GM10248 (cell line): ENCODE results near the gene ZNF528.

Experiments
- CTCF ChIA-PET: fragments of 300-600 bp; sonication (Branson Sonifier 250); formaldehyde crosslinking; extraction: SDS; loops from one replicate; lab custom pipeline; 2021; ENCODE audit warnings: antibody characterized with exemption; lab: Yijun Ruan, JAX
- POLR2A ChIA-PET: fragments of 350-650 bp; sonication (Branson Sonifier 250); formaldehyde crosslinking; extraction: SDS; loops from one replicate; lab custom pipeline; 2020; ENCODE audit warnings: antibody characterized with exemption; lab: Yijun Ruan, JAX
- DNase-seq: peaks from one replicate; pipeline ENCODE4 v3.0.0; 2012; ENCODE audit errors: extremely low spot score
- CTCF ChIP-seq: IDR thresholded peaks from 2 replicates; pipeline ENCODE4 v1.5.1; 2012; ENCODE audit warnings: mild to moderate bottlenecking, low read depth; ENCODE audit errors: extremely low read depth, missing control alignments, control extremely low read depth

ZNF528 gene

GRCh38 chr19:52451241-52451640 lies 53.6 kb downstream of the ZNF528 start:
- no peak for TF ChIP-seq CTCF
- no peak for DNase-seq
- POLR2A ChIA-PET = no interaction called here
- CTCF ChIA-PET = no interaction called here

GRCh38 chr19:52453324-52454094 lies 55.9 kb downstream of the ZNF528 start, which contains the start of gene ZNF578:
Gene ZNF578 (plus strand): TSS chr19:52453553. CDS start chr19:52501846, 48,293 bp downstream.
- POLR2A ChIA-PET = no interaction called here
- CTCF ChIA-PET = interaction anchor here (0.9 kb wide), 1 partner anchor 12 kb away, joined by 5 read pairs; no protein-coding TSS in a partner anchor
- TF ChIP-seq CTCF = no peak
- DNase-seq = peak; percentile 34

- CTCF ChIA-PET = interaction anchor here (1.8 kb wide), 1 partner anchor 11 kb away, joined by 5 read pairs; no protein-coding TSS in a partner anchor
- DNase-seq = no peak
- POLR2A ChIA-PET = no interaction called here
- no peak for TF ChIP-seq CTCF
Measured at GRCh38 chr19:52464798-52465470, 67.3 kb downstream of the ZNF528 start.
